K562 (cell line): ENCODE measurements around the gene ATP13A4. TPM values are rescaled to one million over a fixed set of nuclear protein-coding genes. Genes with fewer than 3 reads are reported as not detected.

Experiments
- ATAC-seq: fragments of 200-7000 bp; cut with Tn5 transposase; 3 replicates; pipeline ENCODE4 v1.9.1; 2020; ENCODE audit warnings: moderate library complexity
- BruUV-seq: library from RNA; stranded (reverse); fragments of 400-500 nt; replicated peaks from 2 replicates; lab custom pipeline; 2021; lab: Mats Ljungman, UMichigan
- CTCF ChIA-PET: fragments of 300-600 bp; formaldehyde crosslinking; extraction: SDS; loops from one replicate; lab custom pipeline; 2021; ENCODE audit warnings: low intra/inter-chr PET ratio; lab: Yijun Ruan, JAX
- POLR2A ChIA-PET: fragments of 300-600, 350-650 bp; sonication (Branson Sonifier 250); formaldehyde crosslinking; extraction: SDS; loops from one replicate; lab custom pipeline; 2021; ENCODE audit warnings: antibody characterized with exemption, inconsistent platforms; lab: Yijun Ruan, JAX
- DNase-seq, 4 experiments: peaks; one replicate each; pipeline versions ENCODE4 v3.0.0 to v3.0.0-alpha.2; 2011 to 2018; ENCODE audit warnings: low spot score in 3 of 4, mixed read lengths in 3 of 4; ENCODE audit errors: extremely low read depth in 1 of 4
- FAIRE-seq: peaks from 2 replicates; lab custom pipeline; 2011; peaks lifted over from hg19 to GRCh38; lab: Jason Lieb, UNC
- H2AFZ ChIP-seq: 2 replicates; pipeline ENCODE4 v1.6.0; 2011; ENCODE audit warnings: low read depth, low read length, control low read depth, inconsistent platforms
- H3K27ac ChIP-seq: fragments of 200-600 bp; 3 replicates; pipeline ENCODE4 v1.8.0; 2011; ENCODE audit warnings: low read depth, mild to moderate bottlenecking, control low read depth, inconsistent platforms, low read length, moderate library complexity, mixed read lengths; ENCODE audit errors: extremely low read depth
- H3K27me3 ChIP-seq, 2 experiments: fragments of 300-600 bp in 1 of 2; 2 replicates in 1 of 2; 3 replicates in 1 of 2; pipeline versions ENCODE4 v1.6.0 to v1.8.0; 2011; ENCODE audit warnings: inconsistent platforms in 2 of 2, low read length in 2 of 2, mild to moderate bottlenecking in 1 of 2, mixed read lengths in 1 of 2, moderate library complexity in 1 of 2; ENCODE audit not compliant: control insufficient read depth in 2 of 2, insufficient read depth in 2 of 2
- H3K36me3 ChIP-seq: fragments of 300-600 bp; 3 replicates; pipeline ENCODE4 v1.8.0; 2011; ENCODE audit warnings: mild to moderate bottlenecking, low read length, inconsistent platforms; ENCODE audit not compliant: control insufficient read depth, insufficient read depth
- H3K4me1 ChIP-seq, 2 experiments: fragments of 200-600 bp in 1 of 2; replicated peaks in 1 of 2; 2 replicates in 1 of 2; 3 replicates in 1 of 2; pipeline versions ENCODE4 v1.5.1 to v1.8.0; 2011; ENCODE audit warnings: inconsistent platforms in 2 of 2, low read length in 2 of 2, mild to moderate bottlenecking in 1 of 2, mixed read lengths in 1 of 2, moderate library complexity in 1 of 2; ENCODE audit not compliant: control insufficient read depth in 2 of 2, insufficient read depth in 2 of 2
- H3K4me2 ChIP-seq: 2 replicates; pipeline ENCODE4 v1.6.1; 2011; ENCODE audit warnings: low read length, control low read depth, inconsistent platforms, mixed read lengths; ENCODE audit not compliant: insufficient read depth
- H3K4me3 ChIP-seq: fragments of 200-600 bp; sonication (generic), shearing (Covaris generic); 2 replicates; pipeline ENCODE4 v1.5.1; 2016; ENCODE audit warnings: control low read depth, inconsistent platforms
- H3K79me2 ChIP-seq: fragments of 200-600 bp; 3 replicates; pipeline ENCODE4 v1.8.0; 2011; ENCODE audit warnings: low read length, inconsistent platforms; ENCODE audit not compliant: control insufficient read depth, insufficient read depth
- H3K9ac ChIP-seq, 2 experiments: 2 replicates each; pipeline versions ENCODE4 v1.6.0 to v1.6.1; 2011; ENCODE audit warnings: low read depth in 2 of 2, low read length in 2 of 2, control low read depth in 1 of 2, inconsistent platforms in 1 of 2, mild to moderate bottlenecking in 1 of 2, mixed read lengths in 1 of 2; ENCODE audit not compliant: insufficient read depth in 1 of 2
- H3K9me1 ChIP-seq: one replicate; pipeline ENCODE4 v1.6.0; 2011; ENCODE audit warnings: inconsistent platforms, mild to moderate bottlenecking, low read length, moderate library complexity; ENCODE audit not compliant: control insufficient read depth, insufficient read depth
- H3K9me3 ChIP-seq: replicated peaks from 2 replicates; pipeline ENCODE4 v1.5.1; 2011; ENCODE audit warnings: low read depth, low read length, inconsistent platforms; ENCODE audit not compliant: control insufficient read depth, insufficient read depth
- H4K20me1 ChIP-seq: replicated peaks from 2 replicates; pipeline ENCODE4 v1.6.1; 2011; ENCODE audit warnings: low read length, inconsistent platforms, mixed read lengths; ENCODE audit not compliant: control insufficient read depth, insufficient read depth
- CBFA2T2 ChIP-seq: fragments of 450-650 bp; conservative IDR thresholded peaks from 2 replicates; pipeline ENCODE4 v1.6.1; 2017; ENCODE audit warnings: mild to moderate bottlenecking
- ESRRB ChIP-seq: fragments of 250-450 bp; sonication (Bioruptor Pico); IDR thresholded peaks from 2 replicates; pipeline ENCODE4 v1.5.0; 2020; ENCODE audit warnings: mild to moderate bottlenecking, moderate library complexity, borderline replicate concordance
- FOXK1 ChIP-seq: sonication (generic); formaldehyde crosslinking; IDR thresholded peaks from 2 replicates; pipeline ENCODE4 v1.8.0; 2022; ENCODE audit warnings: missing genetic modification reagents, mild to moderate bottlenecking, borderline replicate concordance
- HDAC1 ChIP-seq, 2 experiments: fragments of 450-650 bp; IDR thresholded peaks; 2 replicates each; pipeline ENCODE4 v1.6.1; 2016 to 2017; ENCODE audit warnings: inconsistent platforms in 1 of 2, mild to moderate bottlenecking in 1 of 2, moderate library complexity in 1 of 2
- HDGF ChIP-seq: fragments of 450-650 bp; IDR thresholded peaks from 2 replicates; pipeline ENCODE4 v1.6.1; 2016
- HIVEP1 ChIP-seq: fragments of 250-450 bp; sonication (Bioruptor Pico); IDR thresholded peaks from 2 replicates; pipeline ENCODE4 v1.4.0; 2020; ENCODE audit warnings: mild to moderate bottlenecking
- JUN ChIP-seq, 2 experiments: sonication (generic) in 1 of 2; formaldehyde crosslinking in 1 of 2; IDR thresholded peaks; 2 replicates each; pipeline versions ENCODE4 v1.6.1 to v1.8.0; 2012 to 2022; ENCODE audit warnings: borderline replicate concordance in 2 of 2, mild to moderate bottlenecking in 2 of 2, improper control_type of control experiment in 1 of 2, low read depth in 1 of 2, low read length in 1 of 2, missing genetic modification reagents in 1 of 2
- JUND ChIP-seq, 2 experiments: IDR thresholded peaks; 2 replicates in 1 of 2; 3 replicates in 1 of 2; pipeline ENCODE4 v1.6.1; 2011; ENCODE audit warnings: borderline replicate concordance in 2 of 2, low read depth in 2 of 2, low read length in 2 of 2, improper control_type of control experiment in 1 of 2, missing biosample characterization in 1 of 2, missing genetic modification characterization in 1 of 2, missing genetic modification reagents in 1 of 2
- KLF16 ChIP-seq: IDR thresholded peaks from 2 replicates; pipeline ENCODE4 v1.6.1; 2016; ENCODE audit warnings: antibody characterized with exemption
- LARP7 ChIP-seq: fragments of 450-650 bp; IDR thresholded peaks from 2 replicates; pipeline ENCODE4 v1.6.1; 2016
- MAFK ChIP-seq: IDR thresholded peaks from 2 replicates; pipeline ENCODE4 v1.6.1; 2011; ENCODE audit warnings: low read length, improper control_type of control experiment
- NCOA4 ChIP-seq: fragments of 450-650 bp; IDR thresholded peaks from 2 replicates; pipeline ENCODE4 v1.6.1; 2018; ENCODE audit warnings: mild to moderate bottlenecking; ENCODE audit not compliant: partially characterized antibody
- POLR2A ChIP-seq: fragments of 450-650 bp; conservative IDR thresholded peaks from 2 replicates; pipeline ENCODE4 v1.6.1; 2016
- POLR2G ChIP-seq: fragments of 200-400 bp; formaldehyde crosslinking; IDR thresholded peaks from 2 replicates; pipeline ENCODE4 v1.6.1; 2017; ENCODE audit warnings: low read depth, mild to moderate bottlenecking, antibody characterized with exemption, low read length, moderate library complexity
- RBM39 ChIP-seq: fragments of 200-400 bp; formaldehyde crosslinking; optimal IDR thresholded peaks from 2 replicates; pipeline ENCODE3; 2018; ENCODE audit warnings: low read depth, low read length
- WHSC1 ChIP-seq: IDR thresholded peaks from one replicate; pipeline ENCODE4 v1.6.1; 2012; ENCODE audit warnings: low read length, control low read depth, inconsistent platforms
- YBX1 ChIP-seq: fragments of 450-650 bp; IDR thresholded peaks from 2 replicates; pipeline ENCODE4 v1.7.1; 2016; ENCODE audit warnings: mild to moderate bottlenecking
- ZBTB1 ChIP-seq: sonication (generic); formaldehyde crosslinking; IDR thresholded peaks from 2 replicates; pipeline ENCODE4 v1.8.1; 2023; ENCODE audit warnings: missing genetic modification reagents, low read depth, mild to moderate bottlenecking, borderline replicate concordance
- ZKSCAN8 ChIP-seq: fragments of 200-800 bp; sonication (Bioruptor generic); IDR thresholded peaks from 2 replicates; pipeline ENCODE4 v1.6.1; 2016; ENCODE audit warnings: missing genetic modification characterization, missing compliant biosample characterization
- ZNF124 ChIP-seq: sonication (generic); formaldehyde crosslinking; IDR thresholded peaks from 2 replicates; pipeline ENCODE4 v1.8.1; 2022; ENCODE audit warnings: missing genetic modification reagents
- ZNF134 ChIP-seq: fragments of 250-450 bp; sonication (Bioruptor Pico); conservative IDR thresholded peaks from 2 replicates; pipeline ENCODE4 v1.4.0; 2020
- ZNF445 ChIP-seq: fragments of 250-450 bp; sonication (Bioruptor Pico); IDR thresholded peaks from 2 replicates; pipeline ENCODE4 v1.4.0; 2020; ENCODE audit warnings: low read depth, mild to moderate bottlenecking, moderate library complexity
- WGBS: fragments of 100-300 bp; shearing (Covaris generic); methylation state at CpG from one replicate; pipeline ENCODE4 v1.1.6; 2016; ENCODE audit warnings: low coverage, mixed read lengths; ENCODE audit not compliant: insufficient coverage; ENCODE audit errors: missing lambda C conversion rate; 5-methylcytosine and 5-hydroxymethylcytosine counted together
- in situ Hi-C: fragments of 300-500 bp; cut with MboI; formaldehyde crosslinking; loops from 4 replicates; pipeline ENCODE4 v1.15.0; 2018; ENCODE audit warnings: inconsistent platforms, mixed read lengths
- intact Hi-C: fragments of 100-400 bp; cut with micrococcal nuclease; formaldehyde crosslinking; loops from 2 replicates; pipeline ENCODE4 v1.14.2; 2022
- polyA plus RNA-seq, 8 experiments: library from polyadenylated mRNA; depleted of rRNA in 4 of 8; stranded (reverse) in 5 of 8; unstranded in 3 of 8; fragments of >200 nt; fragmentation: Nextera tagmentation in 2 of 8; fragmentation: Illumina TruSeq in 1 of 8; extraction: Ambion mirVana in 2 of 8; extraction: Trizol in 1 of 8; gene quantifications; 2 replicates each; pipeline versions ENCODE4 v1.2.1 to v1.2.3, GENCODE V29; 2011 to 2014; ENCODE audit warnings: inconsistent platforms in 1 of 8, missing spikeins in 1 of 8
- total RNA-seq, 7 experiments: library from RNA; depleted of rRNA in 6 of 7; stranded (reverse); fragments of >200 nt in 6 of 7; fragmentation: Illumina TruSeq in 2 of 7; extraction: Trizol in 2 of 7; gene quantifications; 2 replicates each; pipeline versions ENCODE4 v1.2.1 to v1.2.3, GENCODE V29; 2011 to 2021; ENCODE audit warnings: low replicate concordance in 1 of 7
- TF ChIP-seq, protein P1 (sequence below): fragments of 450-650 bp; IDR thresholded peaks from 2 replicates; pipeline ENCODE4 v1.6.1; 2017; ENCODE audit warnings: antibody characterized with exemption

The ATP13A4 gene
- total and polyA plus RNA-seq, 9 of the 15 experiments (the other 6 are each of a cell fraction or from before 2014, with no cell fraction given), result 0.03 to 0.14 (median 0.07) TPM; not detected in 6

DNA sequence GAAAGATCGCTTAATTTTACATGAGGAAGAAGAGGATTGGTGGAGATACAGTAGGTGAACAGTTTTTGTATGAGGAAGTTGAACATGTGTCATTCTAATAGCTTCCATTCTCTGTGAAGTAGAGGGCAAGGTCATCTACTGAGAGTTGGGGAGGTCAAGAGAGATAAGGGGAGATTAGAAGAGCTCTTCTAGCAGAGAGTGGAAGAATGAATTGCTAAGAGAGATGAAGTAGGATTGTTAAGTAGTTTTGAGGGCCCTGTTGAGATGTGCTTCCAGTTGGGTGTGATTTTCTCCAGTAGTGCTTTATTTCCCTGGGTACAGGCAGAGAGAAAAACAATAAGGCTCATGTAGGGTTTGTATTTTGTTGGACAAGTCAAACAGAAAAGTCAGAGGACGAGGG is 43.5 kb upstream of the ATP13A4 start:
- ATAC-seq, result 0 out of 3 replicates have a peak, but pooled peaks have one; percentile 7
- FAIRE-seq, result peak; percentile 26
- peaks cover 97% of the 10 kb centered on the region for H3K79me2 ChIP-seq
- TF ChIP-seq FOXK1 (CRISPR knock-in tag), result no peak
- 0 out of 2 replicates have a peak, but pooled peaks have one; percentile 40 for TF ChIP-seq HDGF
- TF ChIP-seq ZKSCAN8 (CRISPR knock-in tag), result no peak
- TF ChIP-seq CBFA2T2, result no peak
- no peak for TF ChIP-seq POLR2A
- no peak for TF ChIP-seq KLF16
- no peak for TF ChIP-seq MAFK
- TF ChIP-seq YBX1, result no peak
- TF ChIP-seq ZNF124 (CRISPR knock-in tag), result no peak
- peak; percentile 10; the same call in 1 of the 2 replicates for TF ChIP-seq JUND (IDR thresholded peaks at IDR 0.05; ENCODE audit: borderline replicate concordance, low read depth, low read length)
- TF ChIP-seq JUND (tag; IDR thresholded peaks at IDR 0.05; ENCODE audit: borderline replicate concordance, low read depth, low read length), result no peak; the same call in 2 of the 3 replicates
- TF ChIP-seq RBM39, result no peak
- TF ChIP-seq ZNF134 (CRISPR knock-in tag), result no peak
- TF ChIP-seq ESRRB (CRISPR knock-in tag), result no peak
- TF ChIP-seq ZNF445 (CRISPR knock-in tag), result no peak
- no peak for TF ChIP-seq WHSC1
- no peak for TF ChIP-seq JUN (IDR thresholded peaks at IDR 0.05; ENCODE audit: borderline replicate concordance, low read depth, low read length)
- no peak for TF ChIP-seq JUN (CRISPR knock-in tag; IDR thresholded peaks at IDR 0.05; ENCODE audit: borderline replicate concordance)
- TF ChIP-seq, protein P1, sequence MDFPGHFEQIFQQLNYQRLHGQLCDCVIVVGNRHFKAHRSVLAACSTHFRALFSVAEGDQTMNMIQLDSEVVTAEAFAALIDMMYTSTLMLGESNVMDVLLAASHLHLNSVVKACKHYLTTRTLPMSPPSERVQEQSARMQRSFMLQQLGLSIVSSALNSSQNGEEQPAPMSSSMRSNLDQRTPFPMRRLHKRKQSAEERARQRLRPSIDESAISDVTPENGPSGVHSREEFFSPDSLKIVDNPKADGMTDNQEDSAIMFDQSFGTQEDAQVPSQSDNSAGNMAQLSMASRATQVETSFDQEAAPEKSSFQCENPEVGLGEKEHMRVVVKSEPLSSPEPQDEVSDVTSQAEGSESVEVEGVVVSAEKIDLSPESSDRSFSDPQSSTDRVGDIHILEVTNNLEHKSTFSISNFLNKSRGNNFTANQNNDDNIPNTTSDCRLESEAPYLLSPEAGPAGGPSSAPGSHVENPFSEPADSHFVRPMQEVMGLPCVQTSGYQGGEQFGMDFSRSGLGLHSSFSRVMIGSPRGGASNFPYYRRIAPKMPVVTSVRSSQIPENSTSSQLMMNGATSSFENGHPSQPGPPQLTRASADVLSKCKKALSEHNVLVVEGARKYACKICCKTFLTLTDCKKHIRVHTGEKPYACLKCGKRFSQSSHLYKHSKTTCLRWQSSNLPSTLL, result no peak
- no peak for TF ChIP-seq LARP7
- TF ChIP-seq ZBTB1, result no peak
- TF ChIP-seq HIVEP1 (CRISPR knock-in tag), result no peak
- no peak for TF ChIP-seq NCOA4
- peak in 1 of 2 experiments; percentile 87; a peak in 2 of 4 replicates for TF ChIP-seq HDAC1 (IDR thresholded peaks at IDR 0.05)
- TF ChIP-seq POLR2G, result no peak

More for the DNA sequence above, 43.5 kb upstream of the ATP13A4 start:
- H3K36me3 ChIP-seq, result peaks cover 65% of the 10 kb centered on the region
- H4K20me1 ChIP-seq, result peaks cover 16% of the 10 kb centered on the region
- peak in 2 of 4 experiments; percentile 22 to 34 for DNase-seq
- ChIA-PET POLR2A (interaction anchor here (0.6 to 1.4 kb wide), 6 partner anchors 14 to 171 kb away, joined by 3 to 8 read pairs (median 3); no protein-coding TSS in a partner anchor), CTCF (no interaction called here)
- BruUV-seq, result no TSS peak
- no peak overlapping the region for H3K9ac ChIP-seq
- peaks cover under 1 to 19% of the 10 kb centered on the region in 2 experiments for H3K4me1 ChIP-seq
- no peak overlapping the region for H2AFZ ChIP-seq
- no peaks in the 10 kb centered on the region for H3K27me3 ChIP-seq
- WGBS, result 45% methylated on average over 2 of the region's 2 CpGs
- intact Hi-C loops, result loop anchor here (10.0 kb wide), 2 partner anchors 487 to 727 kb away; no protein-coding TSS in a partner anchor
- no peaks in the 10 kb centered on the region for H3K9me3 ChIP-seq
- H3K4me2 ChIP-seq, result no peak overlapping the region
- no peak overlapping the region for H3K4me3 ChIP-seq
- peak overlapping the region; percentile 24; the same call in 1 of the 3 replicates for H3K27ac ChIP-seq
- in situ Hi-C loops, result no loop called here
- H3K9me1 ChIP-seq, result peaks cover 5% of the 10 kb centered on the region
